Measurements from ENCODE around the gene SLC24A1.

SLC24A1 gene

GRCh38 chr15:65641768-65642475 is 20.2 kb downstream of the SLC24A1 start:
- H3K4me3 ChIP-seq (ENCODE audit: low read depth, low read length), result no peak overlapping the region
- TF ChIP-seq CTCF (IDR thresholded peaks at IDR 0.05; ENCODE audit: borderline replicate concordance, insufficient read depth, low read depth, low read length), result no peak

GRCh38 chr15:65642594-65642993 is 20.9 kb downstream of the SLC24A1 start:
- no peak overlapping the region for H3K4me3 ChIP-seq (ENCODE audit: low read depth, low read length)
- TF ChIP-seq CTCF (IDR thresholded peaks at IDR 0.05; ENCODE audit: borderline replicate concordance, insufficient read depth, low read depth, low read length), result no peak

GRCh38 chr15:65644282-65644681 is 22.5 kb downstream of the SLC24A1 start:
- H3K4me3 ChIP-seq (ENCODE audit: low read depth, low read length), result no peak overlapping the region
- TF ChIP-seq CTCF (IDR thresholded peaks at IDR 0.05; ENCODE audit: borderline replicate concordance, insufficient read depth, low read depth, low read length), result no peak

GRCh38 chr15:65645392-65645791 is 23.7 kb downstream of the SLC24A1 start:
- TF ChIP-seq CTCF (IDR thresholded peaks at IDR 0.05; ENCODE audit: borderline replicate concordance, insufficient read depth, low read depth, low read length), result no peak
- no peak overlapping the region for H3K4me3 ChIP-seq (ENCODE audit: low read depth, low read length)

- no peak overlapping the region for H3K4me3 ChIP-seq (ENCODE audit: low read depth, low read length)
- TF ChIP-seq CTCF (IDR thresholded peaks at IDR 0.05; ENCODE audit: borderline replicate concordance, insufficient read depth, low read depth, low read length), result no peak
Observed at GRCh38 chr15:65646486-65646885, 24.7 kb downstream of the SLC24A1 start.

- no peak overlapping the region for H3K4me3 ChIP-seq (ENCODE audit: low read depth, low read length)
- no peak for TF ChIP-seq CTCF (IDR thresholded peaks at IDR 0.05; ENCODE audit: borderline replicate concordance, insufficient read depth, low read depth, low read length)
Observed at GRCh38 chr15:65650312-65651041, 28.7 kb downstream of the SLC24A1 start.

GRCh38 chr15:65651042-65651322 is 29.2 kb downstream of the SLC24A1 start:
- H3K4me3 ChIP-seq (ENCODE audit: low read depth, low read length), result no peak overlapping the region
- no peak for TF ChIP-seq CTCF (IDR thresholded peaks at IDR 0.05; ENCODE audit: borderline replicate concordance, insufficient read depth, low read depth, low read length)

Data from GM12875 (cell line).